BJ (cell line): ENCODE results near the gene RIMS1. TPM values are rescaled to one million over a fixed set of nuclear protein-coding genes. Genes with fewer than 3 reads are reported as not detected.

Source experiments
- CTCF ChIA-PET: fragments of 350-600 bp; formaldehyde crosslinking; extraction: SDS; loops from one replicate; lab custom pipeline; 2021; ENCODE audit warnings: antibody characterized with exemption, inconsistent platforms; lab: Yijun Ruan, JAX
- POLR2A ChIA-PET: fragments of 300-600 bp; sonication (Branson Sonifier 250); formaldehyde crosslinking; extraction: SDS; loops from one replicate; lab custom pipeline; 2021; ENCODE audit warnings: antibody characterized with exemption; lab: Charles Lee
- DNase-seq: peaks from one replicate; pipeline ENCODE4 v3.0.0-alpha.2; 2011; ENCODE audit warnings: low read depth
- H3K27me3 ChIP-seq: 2 replicates; pipeline ENCODE4 v1.6.0; 2011; ENCODE audit warnings: low read length; ENCODE audit not compliant: control insufficient read depth, insufficient read depth
- H3K36me3 ChIP-seq: 2 replicates; pipeline ENCODE4 v1.5.1; 2011; ENCODE audit warnings: low read length; ENCODE audit not compliant: control insufficient read depth, insufficient read depth
- H3K4me3 ChIP-seq: 2 replicates; pipeline ENCODE4 v1.5.1; 2011; ENCODE audit warnings: low read depth, mild to moderate bottlenecking, control low read depth, low read length
- CTCF ChIP-seq: IDR thresholded peaks from 2 replicates; pipeline ENCODE4 v1.5.1; 2011; ENCODE audit warnings: low read depth, mild to moderate bottlenecking, control low read depth, inconsistent platforms, low read length, moderate library complexity; ENCODE audit not compliant: insufficient read depth
- polyA plus RNA-seq: library from polyadenylated mRNA; depleted of rRNA; stranded (reverse); fragments of >200 nt; gene quantifications from 2 replicates; pipeline ENCODE4 v1.2.3, GENCODE V29; 2011

RIMS1 gene
- polyA plus RNA-seq, 1 experiment, result 0.28 TPM

GRCh38 chr6:72413884-72414283 is 527.5 kb downstream of the RIMS1 start:
- H3K27me3 ChIP-seq, result no peaks in the 10 kb centered on the region
- DNase-seq, result no peak
- H3K36me3 ChIP-seq, result no peaks in the 10 kb centered on the region
- CTCF ChIA-PET, result interaction anchor here (0.6 to 11.1 kb wide), 5 partner anchors 169 to 681 kb away, joined by 3 to 179 read pairs (median 17); partner anchors contain the start of gene KCNQ5
- TF ChIP-seq CTCF, result no peak
- POLR2A ChIA-PET, result no interaction called here
- no peak overlapping the region for H3K4me3 ChIP-seq

DNA sequence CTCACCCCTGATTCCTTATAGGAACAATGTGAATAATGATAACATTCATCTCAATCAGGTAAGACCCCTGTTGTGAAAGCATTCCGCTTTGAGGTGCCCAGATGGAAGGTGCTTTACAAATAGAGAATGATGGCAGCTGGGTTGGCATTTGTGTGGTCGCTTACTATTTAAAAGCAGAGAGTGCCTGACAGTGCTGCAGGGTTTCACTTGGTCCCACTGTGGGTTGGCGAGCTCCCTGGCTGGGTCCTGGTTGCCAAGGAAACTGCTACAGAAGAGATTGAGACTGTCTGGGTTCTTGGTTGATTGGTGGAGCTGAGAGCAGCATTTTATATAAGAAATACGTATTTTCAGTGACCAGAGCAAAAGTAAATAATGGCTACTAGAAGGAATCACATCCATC is 528.3 kb downstream of the RIMS1 start:
- no peak for DNase-seq
- TF ChIP-seq CTCF, result no peak
- H3K4me3 ChIP-seq, result no peak overlapping the region
- ChIA-PET CTCF (interaction anchor here (0.9 to 11.1 kb wide), 3 partner anchors 134 to 202 kb away, joined by 3 to 179 read pairs (median 27); no protein-coding TSS in a partner anchor), POLR2A (no interaction called here)
- no peaks in the 10 kb centered on the region for H3K27me3 ChIP-seq
- H3K36me3 ChIP-seq, result no peaks in the 10 kb centered on the region

DNA sequence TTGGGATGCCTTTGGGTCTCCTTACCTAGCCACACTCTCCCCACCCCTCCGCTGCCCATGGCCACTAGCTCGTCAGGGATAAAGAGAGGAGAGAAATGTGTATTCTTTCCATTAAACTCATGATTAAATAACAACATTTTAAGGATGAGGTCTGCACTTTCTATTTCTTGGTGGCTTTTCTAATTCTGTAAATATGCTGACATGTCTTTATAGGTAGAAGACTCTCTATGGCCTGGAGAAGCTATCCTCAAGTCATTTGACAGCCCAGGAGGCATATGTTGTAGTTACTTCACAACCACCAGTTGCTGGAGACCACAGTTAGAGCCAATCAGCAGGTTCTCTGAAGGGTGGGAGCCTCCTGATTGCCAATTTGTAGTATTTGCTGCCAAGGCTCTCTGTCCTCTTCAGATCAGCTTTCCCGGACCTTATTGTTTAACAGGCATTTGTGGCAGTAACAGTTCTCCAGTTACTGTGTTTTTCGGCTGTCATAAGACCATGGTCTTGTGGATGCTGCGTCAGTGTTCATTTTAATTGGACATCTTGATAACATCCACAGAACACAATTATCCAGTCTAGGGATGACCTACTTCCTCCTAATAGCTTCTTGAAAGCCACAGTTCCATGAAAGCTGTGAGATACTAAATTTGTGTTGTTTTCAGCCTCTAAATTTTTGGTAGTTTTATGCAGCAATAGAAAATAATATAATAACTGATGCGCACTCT is 530.6 kb downstream of the RIMS1 start:
- CTCF ChIA-PET, result interaction anchor here (0.7 to 11.1 kb wide), 6 partner anchors 136 to 211 kb away, joined by 3 to 179 read pairs (median 4); no protein-coding TSS in a partner anchor
- no peak for TF ChIP-seq CTCF
- Histone ChIP-seq H3K36me3 (no peaks in the 10 kb centered on the region), H3K27me3 (no peaks in the 10 kb centered on the region), H3K4me3 (no peak overlapping the region)
- POLR2A ChIA-PET, result no interaction called here
- DNase-seq, result no peak

- H3K27me3 ChIP-seq, result no peaks in the 10 kb centered on the region
- ChIA-PET CTCF (interaction anchor here (0.6 to 11.1 kb wide), 6 partner anchors 9 to 762 kb away, joined by 3 to 179 read pairs (median 4); no protein-coding TSS in a partner anchor), POLR2A (no interaction called here)
- DNase-seq, result no peak
- TF ChIP-seq CTCF, result no peak
- no peak overlapping the region for H3K4me3 ChIP-seq
- no peaks in the 10 kb centered on the region for H3K36me3 ChIP-seq
These were observed 531.4 kb downstream of the RIMS1 start for GRCh38 chr6:72417759-72418158.

DNA sequence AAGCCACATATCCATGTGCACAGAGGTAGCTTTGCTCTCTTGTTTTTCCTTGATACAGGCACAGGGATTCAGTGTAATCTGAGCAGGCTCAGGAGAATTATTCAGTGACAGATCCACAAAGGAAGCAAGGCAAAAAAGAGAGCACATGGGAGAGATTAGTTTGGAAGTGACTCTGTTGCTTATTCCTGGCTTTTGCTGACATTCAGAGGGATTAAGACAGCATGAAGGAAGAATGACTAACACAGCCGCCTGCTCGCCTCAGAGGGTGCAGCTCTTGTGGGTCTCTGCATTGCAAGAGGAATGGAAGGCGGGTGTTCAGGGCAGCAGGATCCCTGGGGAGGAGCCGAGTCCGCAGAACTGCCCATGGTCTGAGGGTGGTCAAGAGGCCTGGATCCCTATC is 532.1 kb downstream of the RIMS1 start:
- POLR2A ChIA-PET, result no interaction called here
- DNase-seq, result peak; percentile 49
- CTCF ChIA-PET, result interaction anchor here (0.6 to 11.1 kb wide), 5 partner anchors 67 to 858 kb away, joined by 3 to 179 read pairs (median 3); no protein-coding TSS in a partner anchor
- TF ChIP-seq CTCF, result no peak
- Histone ChIP-seq H3K27me3 (no peaks in the 10 kb centered on the region), H3K36me3 (no peaks in the 10 kb centered on the region), H3K4me3 (no peak overlapping the region)
